Uterus (tissue), 2 donors: ENCODE results near the gene TMEM45A.

Source experiments
- POLR2A ChIP-seq, 2 donors: fragments of 450-650 bp; IDR thresholded peaks; one replicate each; pipeline ENCODE4 v1.6.1; 2016; ENCODE audit warnings: antibody characterized with exemption in 2 of 2, mild to moderate bottlenecking in 1 of 2, moderate library complexity in 1 of 2
- TF ChIP-seq, protein P1 (sequence below), 4 experiments: fragments of 200-600 bp in 2 of 4; fragments of 450-650 bp in 2 of 4; sonication (generic) in 2 of 4; IDR thresholded peaks; one replicate each; pipeline ENCODE4 v1.5.1; 2016 to 2019; ENCODE audit warnings: antibody characterized with exemption in 4 of 4, mild to moderate bottlenecking in 2 of 4, moderate library complexity in 1 of 4

DNA sequence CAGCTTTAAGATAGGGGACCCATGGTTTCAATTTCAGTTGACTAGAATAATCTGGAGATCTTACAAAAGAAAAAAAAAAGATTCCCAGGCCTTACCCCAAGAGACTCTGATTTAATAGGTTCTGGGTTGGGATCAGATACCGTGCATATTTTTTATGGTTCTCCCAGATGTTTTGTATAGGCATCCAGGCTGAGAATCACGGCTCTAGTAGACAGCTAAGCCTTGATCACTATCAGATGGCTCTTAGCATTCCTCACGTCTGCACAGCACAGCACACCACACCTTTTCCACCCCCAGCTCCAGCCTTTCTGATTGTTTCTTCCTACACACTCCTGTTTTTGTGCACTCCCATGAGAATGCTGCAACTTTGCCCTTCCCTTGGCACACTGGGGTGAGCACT is 40.8 kb downstream of the TMEM45A start:
- TF ChIP-seq, protein P1, sequence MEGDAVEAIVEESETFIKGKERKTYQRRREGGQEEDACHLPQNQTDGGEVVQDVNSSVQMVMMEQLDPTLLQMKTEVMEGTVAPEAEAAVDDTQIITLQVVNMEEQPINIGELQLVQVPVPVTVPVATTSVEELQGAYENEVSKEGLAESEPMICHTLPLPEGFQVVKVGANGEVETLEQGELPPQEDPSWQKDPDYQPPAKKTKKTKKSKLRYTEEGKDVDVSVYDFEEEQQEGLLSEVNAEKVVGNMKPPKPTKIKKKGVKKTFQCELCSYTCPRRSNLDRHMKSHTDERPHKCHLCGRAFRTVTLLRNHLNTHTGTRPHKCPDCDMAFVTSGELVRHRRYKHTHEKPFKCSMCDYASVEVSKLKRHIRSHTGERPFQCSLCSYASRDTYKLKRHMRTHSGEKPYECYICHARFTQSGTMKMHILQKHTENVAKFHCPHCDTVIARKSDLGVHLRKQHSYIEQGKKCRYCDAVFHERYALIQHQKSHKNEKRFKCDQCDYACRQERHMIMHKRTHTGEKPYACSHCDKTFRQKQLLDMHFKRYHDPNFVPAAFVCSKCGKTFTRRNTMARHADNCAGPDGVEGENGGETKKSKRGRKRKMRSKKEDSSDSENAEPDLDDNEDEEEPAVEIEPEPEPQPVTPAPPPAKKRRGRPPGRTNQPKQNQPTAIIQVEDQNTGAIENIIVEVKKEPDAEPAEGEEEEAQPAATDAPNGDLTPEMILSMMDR (IDR thresholded peaks at IDR 0.05): no peak
- no peak for TF ChIP-seq POLR2A (IDR thresholded peaks at IDR 0.05)
